ENCODE results near the gene NSD2.
"Not testable (repeated sequence)": the region's sequence is repeated elsewhere in the genome, so short reads cannot be mapped to it uniquely, and the experiment has no call there.

Gene NSD2

DNA sequence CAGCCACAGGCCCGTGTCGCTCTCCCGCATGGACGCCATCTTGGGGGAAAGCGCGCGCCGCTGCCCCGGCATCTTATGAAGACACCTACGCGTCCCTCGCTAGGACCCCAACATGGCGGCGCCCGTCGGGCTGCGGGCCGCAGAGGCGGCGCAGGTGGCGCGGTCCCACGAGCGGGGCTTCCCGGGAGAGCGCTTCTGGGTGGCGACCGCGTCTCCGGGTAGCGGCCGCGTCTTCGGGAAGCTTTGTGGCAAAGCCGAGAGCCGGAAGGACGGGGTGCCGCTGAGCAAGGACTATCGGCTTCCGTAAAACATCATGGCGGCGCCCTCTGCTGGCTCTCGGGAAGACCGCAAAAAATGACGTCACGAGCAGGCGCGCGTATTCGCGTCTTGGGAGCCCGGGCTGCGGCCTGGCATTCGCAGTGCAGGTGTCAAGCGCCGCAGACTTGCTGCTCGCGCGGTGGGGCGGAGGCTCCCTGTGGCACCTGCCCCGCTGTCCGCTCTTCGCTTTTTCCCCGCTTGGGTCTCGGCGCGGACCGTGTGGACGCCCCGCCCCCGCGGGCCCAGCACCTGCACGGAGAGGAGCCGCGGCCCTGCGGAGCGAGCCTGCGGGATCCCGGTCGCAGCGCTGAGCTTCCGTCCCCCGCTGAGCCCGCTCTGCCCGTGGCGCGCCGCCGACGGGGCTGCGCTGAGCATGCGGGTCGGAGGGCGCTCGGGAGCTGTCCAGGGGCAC, 137.9 kb downstream of the NSD2 start, which contains the start of gene NELFA:
Gene NELFA (minus strand): TSS at position 54 of the 730 bp plus-strand sequence. CDS start 15 bp downstream, at position 39.
- DNase-seq, result peak; percentile 89

DNA sequence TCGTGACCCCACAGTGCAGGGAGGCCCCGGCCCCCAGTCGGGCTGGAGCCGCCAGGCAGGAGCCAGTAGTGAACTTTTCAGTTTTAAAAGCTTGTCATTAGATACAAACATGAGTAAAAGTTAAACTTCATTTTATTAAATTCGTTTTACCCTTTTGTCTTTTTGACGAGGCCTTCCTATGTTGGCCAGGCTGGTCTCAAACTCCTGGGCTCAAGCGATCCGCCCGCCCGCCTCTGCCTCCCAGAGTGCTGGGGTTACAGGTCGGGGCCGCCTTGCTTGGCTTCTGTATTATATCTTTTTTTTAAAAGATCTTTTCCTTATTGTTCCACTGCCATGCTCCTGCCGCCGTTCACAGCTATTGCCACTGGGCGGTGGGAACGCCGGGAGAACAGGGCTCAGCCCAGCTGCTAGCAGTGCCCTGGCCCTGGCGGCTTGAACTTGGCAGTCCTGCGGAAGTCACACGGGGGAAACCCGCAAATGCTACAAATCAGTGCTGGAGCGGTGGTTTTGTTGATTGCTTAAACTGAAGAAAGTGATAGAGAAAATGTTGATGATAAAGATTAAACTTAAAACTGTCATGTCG, 138.5 kb downstream of the NSD2 start:
- DNase-seq, result peak; percentile 45

DNA sequence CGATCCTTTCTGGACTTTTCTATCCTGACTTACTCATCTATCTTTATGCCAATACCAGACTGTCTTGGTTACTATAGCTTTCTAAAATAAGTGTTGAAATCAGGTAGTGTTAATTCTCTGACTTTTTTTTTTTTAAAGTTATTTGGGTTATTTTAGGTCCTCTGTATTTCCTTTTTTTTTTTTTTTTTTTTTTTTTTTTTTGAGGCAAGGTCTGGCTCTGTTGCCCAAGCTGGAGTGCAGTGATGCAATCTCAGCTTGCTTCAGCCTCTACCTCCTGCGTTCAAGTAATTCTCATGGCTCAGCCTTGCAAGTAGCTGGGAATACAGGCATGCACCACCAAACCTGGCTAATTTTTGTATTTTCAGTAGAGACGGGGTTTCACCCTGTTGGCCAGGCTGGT, 140.4 kb downstream of the NSD2 start:
- no peak for DNase-seq

DNA sequence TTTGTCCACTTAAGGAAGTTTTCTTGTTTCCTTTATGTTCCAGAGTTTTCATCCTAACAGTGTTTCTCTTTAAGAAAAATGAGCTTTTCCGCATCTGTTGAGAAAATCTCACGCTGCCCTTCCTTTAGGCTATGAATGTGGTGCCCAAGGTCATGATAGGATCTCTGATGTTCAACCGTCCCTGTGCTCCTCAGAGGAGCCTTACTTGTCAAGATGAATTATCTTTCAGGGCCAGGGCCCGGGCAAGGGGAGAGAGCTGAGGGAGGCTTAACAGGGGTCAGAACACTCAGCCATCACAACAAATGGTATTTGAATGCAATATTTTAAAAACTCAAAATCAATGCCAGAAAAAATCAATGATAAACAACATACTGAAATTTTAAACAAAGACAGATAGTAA, 143.8 kb downstream of the NSD2 start:
- DNase-seq, result no peak

DNA sequence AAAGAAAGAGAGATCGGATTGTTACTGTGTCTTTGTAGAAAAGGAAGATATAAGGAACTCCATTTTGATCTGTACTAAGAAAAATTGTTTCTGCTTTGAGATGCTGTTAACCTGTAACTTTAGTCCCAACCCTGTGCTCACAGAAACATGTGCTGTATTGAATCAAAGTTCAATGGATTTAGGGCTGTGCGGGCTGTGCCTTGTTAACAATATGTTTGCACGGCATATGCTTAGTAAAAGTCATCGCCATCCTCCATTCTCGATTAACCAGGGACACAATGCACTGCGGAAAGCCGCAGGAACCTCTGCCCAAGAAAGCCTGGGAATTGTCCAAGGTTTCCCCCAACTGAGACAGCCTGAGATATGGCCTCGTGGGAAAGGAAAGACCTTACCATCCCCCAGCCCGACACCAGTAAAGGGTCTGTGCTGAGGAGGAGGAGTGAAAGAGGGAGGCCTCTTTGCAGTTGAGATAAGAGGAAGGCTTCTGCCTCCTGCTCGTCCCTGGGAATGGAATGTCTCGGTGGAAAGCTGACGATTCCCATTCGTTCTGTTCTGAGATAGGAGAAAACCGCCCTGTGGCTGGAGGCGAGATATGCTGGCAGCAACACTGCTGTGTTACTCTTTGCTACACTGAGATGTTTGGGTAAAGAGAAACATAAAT, 150.3 kb downstream of the NSD2 start:
- DNase-seq, result not testable (repeated sequence)

DNA sequence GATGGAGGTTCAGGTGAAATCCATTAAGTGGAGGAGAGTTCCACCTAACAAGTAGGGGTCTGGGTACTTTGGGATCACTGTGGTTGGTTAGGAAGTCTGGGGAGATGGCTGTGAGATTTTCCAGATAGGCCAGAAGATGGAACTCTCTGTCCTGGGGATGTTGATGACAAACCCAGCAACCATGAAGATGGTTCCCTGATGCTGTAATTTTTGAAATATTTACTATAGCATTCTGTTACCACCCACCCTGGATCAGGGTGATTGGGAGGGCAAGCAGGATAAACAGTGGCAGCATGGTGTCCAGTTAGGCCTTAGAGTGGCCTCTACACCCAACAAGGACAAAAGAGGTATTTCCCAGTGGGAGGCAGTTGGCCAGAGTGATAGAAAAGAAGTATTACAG, 153.5 kb downstream of the NSD2 start:
- DNase-seq, result no peak

DNA sequence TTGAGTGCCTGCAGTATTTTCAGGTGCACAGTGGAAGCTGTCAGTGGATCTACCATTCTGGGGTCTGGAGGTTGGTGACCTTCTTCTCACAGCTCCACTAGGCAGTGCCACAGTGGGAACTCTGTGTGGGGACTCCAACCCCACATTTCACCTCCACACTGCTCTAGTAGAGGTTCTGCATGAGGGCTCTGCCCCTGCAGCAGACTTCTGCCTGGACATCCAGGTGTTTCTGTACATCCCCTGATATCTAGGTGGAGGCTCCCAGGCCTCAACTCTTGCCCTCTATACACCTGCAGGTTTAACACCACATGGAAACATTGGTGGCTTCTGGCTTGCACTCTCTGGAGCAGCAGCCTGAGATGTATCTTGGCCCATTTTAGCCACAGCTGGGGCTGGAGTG, 154.6 kb downstream of the NSD2 start:
- no peak for DNase-seq

DNA sequence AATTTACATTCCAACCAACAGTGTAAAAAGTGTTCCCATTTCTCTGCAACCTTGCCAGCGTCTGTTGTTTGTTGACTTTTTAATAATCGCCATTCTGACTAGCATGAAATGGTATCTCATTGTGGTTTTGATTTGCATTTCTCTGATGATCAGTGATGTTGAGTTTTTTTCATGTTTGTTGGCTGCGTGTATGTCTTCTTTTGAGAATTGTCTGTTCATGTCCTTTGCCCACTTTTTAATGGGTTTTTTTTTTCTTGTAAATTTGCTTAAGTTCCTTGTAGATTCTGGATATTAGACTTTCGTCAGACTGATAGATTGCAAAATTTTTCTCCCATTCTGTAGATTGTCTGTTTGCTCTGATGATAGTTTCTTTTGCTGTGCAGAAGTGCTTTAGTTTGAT, 155.9 kb downstream of the NSD2 start:
- not testable (repeated sequence) for DNase-seq

DNA sequence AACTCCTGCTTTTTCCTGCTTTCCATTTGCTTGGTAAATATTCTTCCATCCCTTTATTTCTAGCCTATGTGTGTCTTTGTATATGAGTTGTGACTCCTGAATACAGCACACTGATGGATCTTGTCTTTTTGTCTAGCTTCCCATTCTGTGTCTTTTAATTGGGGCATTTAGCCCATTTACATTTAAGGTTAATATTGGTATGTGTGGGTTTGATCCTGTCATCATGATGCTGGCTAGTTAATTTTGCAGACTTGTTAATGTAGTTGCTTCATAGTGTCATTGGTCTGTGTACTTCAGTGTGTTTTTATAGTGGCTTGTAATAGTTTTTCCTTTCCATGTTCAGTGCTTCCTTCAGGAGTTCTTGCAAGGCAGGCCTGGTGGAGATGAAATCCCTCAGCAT, 160.0 kb downstream of the NSD2 start:
- not testable (repeated sequence) for DNase-seq

Data from activated effector memory CD4-positive, alpha-beta T cell treated with Interleukin-2 at 50 U/mL for 16 hours (primary cell).